OCI-M1 (cell line): ENCODE results near the gene DQX1.

Experiments used
- DNase-seq: peaks from one replicate; lab custom pipeline; 2025; lab: John Stamatoyannopoulos, UW

DQX1 gene

GRCh38 chr2:74530239-74531187 lies 4.5 kb upstream of the DQX1 start:
- peak; percentile 87 for DNase-seq

- DNase-seq = peak; percentile 97
Measured at GRCh38 chr2:74529357-74530238, 3.6 kb upstream of the DQX1 start, which contains the start of the genes AUP1 and HTRA2. AUP1 (minus strand) TSS chr2:74529706; CDS start chr2:74529629, 77 bp downstream. HTRA2 (plus strand) TSS chr2:74529933; CDS start chr2:74530007, 74 bp downstream.

- peak; percentile 58 for DNase-seq
Measured at GRCh38 chr2:74528600-74529356, 2.7 kb upstream of the DQX1 start.

GRCh38 chr2:74527741-74528140 lies 1.7 kb upstream of the DQX1 start:
- no peak for DNase-seq

GRCh38 chr2:74526649-74527230 lies 709 bp upstream of the DQX1 start:
- DNase-seq = no peak

- no peak for DNase-seq
Measured at GRCh38 chr2:74524955-74525716, 895 bp downstream of the DQX1 start.

GRCh38 chr2:74524005-74524404 lies 2.0 kb downstream of the DQX1 start:
- no peak for DNase-seq

GRCh38 chr2:74522516-74522915 lies 3.5 kb downstream of the DQX1 start:
- DNase-seq = no peak

GRCh38 chr2:74516650-74517049 lies 9.4 kb downstream of the DQX1 start:
- DNase-seq = no peak

GRCh38 chr2:74515981-74516633 lies 9.9 kb downstream of the DQX1 start:
- DNase-seq = no peak

GRCh38 chr2:74515271-74515980 lies 10.6 kb downstream of the DQX1 start:
- no peak for DNase-seq

GRCh38 chr2:74514368-74515270 lies 11.4 kb downstream of the DQX1 start, which contains the start of gene TLX2:
TLX2 (plus strand) TSS chr2:74514450; CDS start chr2:74514807, 357 bp downstream.
- DNase-seq = no peak

GRCh38 chr2:74513605-74514367 lies 12.2 kb downstream of the DQX1 start:
- no peak for DNase-seq

GRCh38 chr2:74512744-74513604 lies 13.1 kb downstream of the DQX1 start:
- DNase-seq = no peak

- no peak for DNase-seq
Measured at GRCh38 chr2:74511104-74511989, 14.7 kb downstream of the DQX1 start.
